OCI-M2 (cell line): Measurements from ENCODE around the gene SIPA1L3.
"Not testable (repeated sequence)": the region's sequence is repeated elsewhere in the genome, so short reads cannot be mapped to it uniquely, and the experiment has no call there.

ENCODE experiments used
- DNase-seq: peaks from one replicate; lab custom pipeline; 2025; ENCODE audit not compliant: unreplicated experiment; lab: John Stamatoyannopoulos, UW

Gene SIPA1L3

GRCh38 chr19:37914908-37915307, 7.9 kb downstream of the SIPA1L3 start:
- DNase-seq: no peak

GRCh38 chr19:37920591-37921450, 13.8 kb downstream of the SIPA1L3 start:
- DNase-seq: no peak

- not testable (repeated sequence) for DNase-seq
Measured at GRCh38 chr19:37924573-37924972, 17.6 kb downstream of the SIPA1L3 start.

GRCh38 chr19:37925212-37925611, 18.2 kb downstream of the SIPA1L3 start:
- no peak for DNase-seq

GRCh38 chr19:37926255-37926654, 19.2 kb downstream of the SIPA1L3 start:
- no peak for DNase-seq

- no peak for DNase-seq
Measured at GRCh38 chr19:37926711-37927110, 19.7 kb downstream of the SIPA1L3 start.

GRCh38 chr19:37928527-37929286, 21.7 kb downstream of the SIPA1L3 start:
- no peak for DNase-seq

- DNase-seq: no peak
Measured at GRCh38 chr19:37929355-37929923, 22.4 kb downstream of the SIPA1L3 start.

- no peak for DNase-seq
Measured at GRCh38 chr19:37930416-37930815, 23.4 kb downstream of the SIPA1L3 start.

GRCh38 chr19:37931881-37932655, 25.1 kb downstream of the SIPA1L3 start:
- DNase-seq: no peak

- no peak for DNase-seq
Measured at GRCh38 chr19:37932985-37933936, 26.3 kb downstream of the SIPA1L3 start.

GRCh38 chr19:37933937-37934358, 26.9 kb downstream of the SIPA1L3 start:
- DNase-seq: no peak

- DNase-seq: no peak
Measured at GRCh38 chr19:37935341-37935740, 28.3 kb downstream of the SIPA1L3 start.

GRCh38 chr19:37936166-37936565, 29.2 kb downstream of the SIPA1L3 start:
- DNase-seq: no peak

- DNase-seq: no peak
Measured at GRCh38 chr19:37936886-37937285, 29.9 kb downstream of the SIPA1L3 start.

- no peak for DNase-seq
Measured at GRCh38 chr19:37938353-37938752, 31.3 kb downstream of the SIPA1L3 start.

GRCh38 chr19:37941782-37942515, 34.9 kb downstream of the SIPA1L3 start:
- no peak for DNase-seq

GRCh38 chr19:37942516-37942902, 35.5 kb downstream of the SIPA1L3 start:
- no peak for DNase-seq

- no peak for DNase-seq
Measured at GRCh38 chr19:37943480-37943879, 36.5 kb downstream of the SIPA1L3 start.
